Caco-2 (cell line): Measurements from ENCODE around the gene ACYP2. TPM values are rescaled to one million over a fixed set of nuclear protein-coding genes. Genes with fewer than 3 reads are reported as not detected.
"Not testable (repeated sequence)": the region's sequence is repeated elsewhere in the genome, so short reads cannot be mapped to it uniquely, and the experiment has no call there.

ENCODE experiments used
- BruUV-seq: library from RNA; stranded (reverse); fragments of 400-500 nt; replicated peaks from 2 replicates; lab custom pipeline; 2021; lab: Mats Ljungman, UMichigan
- CTCF ChIA-PET: fragments of 300-600 bp; sonication (Branson Sonifier 250); formaldehyde crosslinking; loops from one replicate; lab custom pipeline; 2022; ENCODE audit warnings: antibody characterized with exemption; lab: Charles Lee
- POLR2A ChIA-PET: fragments of 300-600 bp; sonication (Branson Sonifier 250); formaldehyde crosslinking; loops from one replicate; lab custom pipeline; 2022; ENCODE audit warnings: antibody characterized with exemption; lab: Charles Lee
- DNase-seq, 2 experiments: peaks; one replicate each; pipeline versions ENCODE4 v3.0.0 to v3.0.0-alpha.2; 2020 to 2022
- H3K27me3 ChIP-seq: replicated peaks from 2 replicates; pipeline ENCODE4 v1.6.0; 2011; ENCODE audit warnings: low read length; ENCODE audit not compliant: control insufficient read depth, insufficient read depth
- H3K36me3 ChIP-seq: 2 replicates; pipeline ENCODE4 v1.5.1; 2011; ENCODE audit warnings: low read length; ENCODE audit not compliant: control insufficient read depth, insufficient read depth
- H3K4me1 ChIP-seq: fragments of 250-450 bp; sonication (Bioruptor Pico); 2 replicates; pipeline ENCODE4 v1.5.1; 2020; ENCODE audit warnings: mild to moderate bottlenecking
- H3K4me3 ChIP-seq: 2 replicates; pipeline ENCODE4 v1.5.1; 2011; ENCODE audit warnings: low read depth, mild to moderate bottlenecking, control low read depth, low read length
- H3K9me3 ChIP-seq: fragments of 250-450 bp; sonication (Bioruptor Pico); 2 replicates; pipeline ENCODE4 v1.5.1; 2020; ENCODE audit warnings: mild to moderate bottlenecking, moderate library complexity
- H3K27ac Mint-ChIP-seq: one replicate; pipeline ENCODE4 v1.8.0; 2022; ENCODE audit warnings: mixed read lengths; ENCODE audit not compliant: unreplicated experiment
- H3K27me3 Mint-ChIP-seq: one replicate; pipeline ENCODE4 v1.8.0; 2022; ENCODE audit warnings: mixed read lengths; ENCODE audit not compliant: insufficient read depth, unreplicated experiment
- H3K36me3 Mint-ChIP-seq: one replicate; pipeline ENCODE4 v1.8.0; 2022; ENCODE audit warnings: mild to moderate bottlenecking, mixed read lengths; ENCODE audit not compliant: insufficient read depth, unreplicated experiment
- H3K4me1 Mint-ChIP-seq: one replicate; pipeline ENCODE4 v1.8.0; 2022; ENCODE audit warnings: low read depth, mixed read lengths; ENCODE audit not compliant: unreplicated experiment
- H3K4me3 Mint-ChIP-seq: one replicate; pipeline ENCODE4 v1.8.0; 2022; ENCODE audit warnings: mild to moderate bottlenecking, moderate library complexity, mixed read lengths; ENCODE audit not compliant: unreplicated experiment
- H3K9me3 Mint-ChIP-seq: one replicate; pipeline ENCODE4 v1.8.0; 2022; ENCODE audit warnings: mixed read lengths; ENCODE audit not compliant: unreplicated experiment
- CTCF ChIP-seq, 2 experiments: fragments of 200-600 bp in 1 of 2; IDR thresholded peaks; 1 replicate in 1 of 2; 2 replicates in 1 of 2; pipeline versions ENCODE4 v1.5.1 to v1.8.0; 2011 to 2022; ENCODE audit warnings: antibody characterized with exemption in 1 of 2, control low read depth in 1 of 2, inconsistent platforms in 1 of 2, low read depth in 1 of 2, low read length in 1 of 2, mild to moderate bottlenecking in 1 of 2, moderate library complexity in 1 of 2; ENCODE audit not compliant: insufficient read depth in 1 of 2, severe bottlenecking in 1 of 2, unreplicated experiment in 1 of 2
- intact Hi-C: fragments of 100-400 bp; cut with micrococcal nuclease; formaldehyde crosslinking; loops from one replicate; pipeline ENCODE4 v1.10.0; 2022; ENCODE audit not compliant: unreplicated experiment
- total RNA-seq: library from RNA; stranded (reverse); gene quantifications from 2 replicates; pipeline ENCODE4 v1.2.3, GENCODE V29; 2022

The ACYP2 gene
- total RNA-seq, 1 experiment from 2014 or later: 4.1 TPM

DNA sequence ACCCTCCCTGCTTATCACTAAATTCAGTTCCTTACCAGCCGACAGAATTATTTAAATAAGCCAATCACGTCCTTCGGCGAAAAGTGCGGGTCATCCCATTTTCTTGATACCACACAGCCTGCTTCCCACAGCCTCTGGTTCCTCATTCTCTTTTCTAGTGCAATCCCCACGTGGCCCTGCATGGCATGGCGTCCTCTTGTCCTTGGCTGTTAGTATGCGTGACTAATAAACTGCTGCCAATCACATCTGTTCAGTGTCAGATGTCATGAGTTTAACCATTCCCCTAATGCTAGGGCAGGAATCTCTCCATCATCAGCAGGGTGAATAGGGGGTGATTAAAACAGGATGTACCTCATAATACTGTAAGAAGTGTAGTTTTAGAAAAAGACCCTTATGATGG is 203.4 kb downstream of the ACYP2 start:
- Mint-ChIP-seq H3K9me3 (no peaks in the 10 kb centered on the region), H3K27ac (no peak overlapping the region), H3K4me3 (no peak overlapping the region), H3K36me3 (no peaks in the 10 kb centered on the region), H3K27me3 (peaks cover 3% of the 10 kb centered on the region), H3K4me1 (no peaks in the 10 kb centered on the region)
- DNase-seq: no peak
- ChIA-PET POLR2A (no interaction called here), CTCF (no interaction called here)
- no peak for TF ChIP-seq CTCF (IDR thresholded peaks at IDR 0.05; ENCODE audit: insufficient read depth in 1 of 2, low read depth in 1 of 2, low read length in 1 of 2, severe bottlenecking in 1 of 2, unreplicated experiment in 1 of 2)
- intact Hi-C loops: no loop called here
- Histone ChIP-seq H3K4me3 (no peak overlapping the region), H3K9me3 (peaks cover 7% of the 10 kb centered on the region; the same call in 1 of the 2 replicates), H3K36me3 (no peaks in the 10 kb centered on the region), H3K27me3 (no peaks in the 10 kb centered on the region), H3K4me1 (no peaks in the 10 kb centered on the region)
- BruUV-seq: no TSS peak

- CTCF ChIA-PET: no interaction called here
- no peak overlapping the region for H3K4me3 ChIP-seq
- peaks cover 23% of the 10 kb centered on the region for H3K9me3 ChIP-seq
- H3K36me3 Mint-ChIP-seq: no peaks in the 10 kb centered on the region
- no peak overlapping the region for H3K4me3 Mint-ChIP-seq
- H3K27me3 ChIP-seq: no peaks in the 10 kb centered on the region
- H3K27me3 Mint-ChIP-seq: peaks cover 3% of the 10 kb centered on the region
- intact Hi-C loops: no loop called here
- no peaks in the 10 kb centered on the region for H3K4me1 ChIP-seq
- no peak for TF ChIP-seq CTCF (IDR thresholded peaks at IDR 0.05; ENCODE audit: insufficient read depth in 1 of 2, low read depth in 1 of 2, low read length in 1 of 2, severe bottlenecking in 1 of 2, unreplicated experiment in 1 of 2)
- H3K27ac Mint-ChIP-seq: no peak overlapping the region
- no peak for DNase-seq
- POLR2A ChIA-PET: interaction anchor here (0.6 kb wide), 1 partner anchor 146 kb away, joined by 4 read pairs; no protein-coding TSS in a partner anchor
- H3K36me3 ChIP-seq: no peaks in the 10 kb centered on the region
- no peaks in the 10 kb centered on the region for H3K9me3 Mint-ChIP-seq
- H3K4me1 Mint-ChIP-seq: no peaks in the 10 kb centered on the region
- no TSS peak for BruUV-seq
These were observed 205.6 kb downstream of the ACYP2 start for GRCh38 chr2:54321047-54321446.

GRCh38 chr2:54324517-54324916 is 209.1 kb downstream of the ACYP2 start:
- H3K27me3 ChIP-seq, intact Hi-C loops, H3K9me3 Mint-ChIP-seq, H3K36me3 Mint-ChIP-seq, H3K4me1 ChIP-seq, H3K36me3 ChIP-seq, BruUV-seq, POLR2A ChIA-PET, DNase-seq, H3K4me3 ChIP-seq, H3K4me1 Mint-ChIP-seq, H3K4me3 Mint-ChIP-seq, H3K27ac Mint-ChIP-seq, H3K27me3 Mint-ChIP-seq, CTCF ChIA-PET: not testable (repeated sequence)
- H3K9me3 ChIP-seq: peaks cover 19% of the 10 kb centered on the region

- H3K27ac Mint-ChIP-seq: no peak overlapping the region
- peaks cover 6% of the 10 kb centered on the region for H3K4me1 Mint-ChIP-seq
These were observed 209.7 kb downstream of the ACYP2 start for GRCh38 chr2:54325148-54325547.

More at GRCh38 chr2:54325148-54325547, 209.7 kb downstream of the ACYP2 start:
- H3K36me3 ChIP-seq: no peaks in the 10 kb centered on the region
- BruUV-seq: no TSS peak
- no peaks in the 10 kb centered on the region for H3K4me1 ChIP-seq
- peaks cover 19% of the 10 kb centered on the region for H3K9me3 ChIP-seq
- Mint-ChIP-seq H3K4me3 (no peak overlapping the region), H3K9me3 (no peaks in the 10 kb centered on the region), H3K27me3 (peaks cover 3% of the 10 kb centered on the region), H3K36me3 (no peaks in the 10 kb centered on the region)
- CTCF ChIA-PET: no interaction called here
- no peaks in the 10 kb centered on the region for H3K27me3 ChIP-seq
- no peak overlapping the region for H3K4me3 ChIP-seq
- POLR2A ChIA-PET: no interaction called here
- intact Hi-C loops: no loop called here
- no peak for DNase-seq
- TF ChIP-seq CTCF (IDR thresholded peaks at IDR 0.05; ENCODE audit: insufficient read depth in 1 of 2, low read depth in 1 of 2, low read length in 1 of 2, severe bottlenecking in 1 of 2, unreplicated experiment in 1 of 2): no peak
